Upper lobe of right lung (tissue), 1 donor: ENCODE data around the gene MRPS6. TPM values are rescaled to one million over a fixed set of nuclear protein-coding genes. Genes with fewer than 3 reads are reported as not detected.
A peak's percentile ranks its signal among the peaks of the same experiment; 100 is the strongest.

ENCODE experiments used
- ATAC-seq: fragments of 200-7000 bp; cut with Tn5 transposase; one replicate; pipeline ENCODE4 v1.9.1; 2020; ENCODE audit warnings: mild to moderate bottlenecking, moderate library complexity
- DNase-seq: peaks from one replicate; pipeline ENCODE4 v3.0.0-alpha.2; 2020
- H3K27ac ChIP-seq: fragments of 200-600 bp; one replicate; pipeline ENCODE4 v1.8.0; 2022
- H3K27me3 ChIP-seq: fragments of 200-600 bp; one replicate; pipeline ENCODE4 v1.8.0; 2022; ENCODE audit warnings: mild to moderate bottlenecking
- H3K36me3 ChIP-seq: fragments of 200-600 bp; one replicate; pipeline ENCODE4 v1.8.0; 2022
- H3K4me1 ChIP-seq: fragments of 200-600 bp; one replicate; pipeline ENCODE4 v1.8.0; 2022
- H3K4me3 ChIP-seq: fragments of 200-600 bp; one replicate; pipeline ENCODE4 v1.8.0; 2022; ENCODE audit warnings: mild to moderate bottlenecking
- H3K9me3 ChIP-seq: fragments of 200-600 bp; one replicate; pipeline ENCODE4 v1.8.0; 2022
- CTCF ChIP-seq: fragments of 200-600 bp; IDR thresholded peaks from one replicate; pipeline ENCODE4 v1.8.0; 2022; ENCODE audit warnings: antibody characterized with exemption
- intact Hi-C: fragments of 100-400 bp; cut with DNase I; formaldehyde crosslinking; loops from one replicate; pipeline ENCODE4 v1.11.0; 2022
- total RNA-seq: library from RNA; stranded (reverse); fragmentation: NEBNext Ultra II Directional; extraction: Animal tissue kit (Norgen Biotek cat#: 25700); gene quantifications from one replicate; pipeline ENCODE4 v1.2.1, GENCODE V29; 2021
- donor health status: DM: no; HTN: yes; CAD: no; lungs with severe emphysema.

MRPS6 gene
- total RNA-seq, 1 donor from 2014 or later: 57.6 TPM

DNA sequence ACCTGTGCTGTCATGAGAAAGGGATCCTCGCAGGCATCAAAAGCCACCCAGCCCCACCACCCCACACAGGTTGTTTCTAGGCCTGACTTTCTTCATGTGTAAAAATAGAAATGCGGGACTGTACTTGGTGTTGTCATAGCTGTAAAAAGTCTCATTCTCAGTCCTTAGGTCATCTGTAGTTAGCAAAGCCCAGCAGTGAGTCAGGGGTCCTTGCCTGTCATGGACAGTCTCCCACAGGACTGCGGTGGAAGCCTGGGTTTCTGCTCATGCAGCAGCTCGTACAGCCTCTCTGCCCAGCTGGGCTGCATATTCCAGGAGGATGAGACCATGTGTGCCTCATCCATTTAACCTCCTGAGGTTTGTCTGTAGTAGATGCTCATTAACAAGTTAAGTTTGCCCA lies 58.2 kb downstream of the MRPS6 start:
- Histone ChIP-seq H3K4me1 (peaks cover 32% of the 10 kb centered on the region), H3K27me3 (no peaks in the 10 kb centered on the region), H3K9me3 (no peaks in the 10 kb centered on the region), H3K36me3 (peaks cover 12% of the 10 kb centered on the region), H3K27ac (no peak overlapping the region), H3K4me3 (no peak overlapping the region)
- no peak for ATAC-seq
- no peak for TF ChIP-seq CTCF
- no peak for DNase-seq
- intact Hi-C loops: no loop called here

DNA sequence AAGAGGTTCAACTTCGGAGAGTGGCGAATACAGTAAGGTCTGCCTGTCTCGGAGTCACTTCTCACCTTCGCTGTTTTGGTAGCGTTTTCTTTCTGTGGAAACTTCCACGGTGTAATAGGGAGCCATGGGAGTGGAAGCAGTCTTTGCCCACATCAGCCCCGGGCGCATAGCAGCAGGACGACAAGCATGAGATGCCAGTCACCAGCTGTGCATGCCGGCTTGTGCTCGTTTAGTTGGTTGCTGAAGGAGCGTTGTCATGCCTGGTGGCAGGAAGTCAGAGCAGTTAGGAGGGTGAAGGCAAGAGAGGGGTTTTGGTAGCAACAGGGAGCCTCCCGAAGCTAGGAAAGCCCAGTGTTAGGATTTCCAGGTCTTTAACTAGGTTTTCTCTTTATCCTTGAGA lies 58.8 kb downstream of the MRPS6 start:
- Histone ChIP-seq H3K27me3 (no peaks in the 10 kb centered on the region), H3K36me3 (peaks cover 5% of the 10 kb centered on the region), H3K27ac (no peak overlapping the region), H3K4me3 (no peak overlapping the region), H3K4me1 (peaks cover 32% of the 10 kb centered on the region), H3K9me3 (no peaks in the 10 kb centered on the region)
- ATAC-seq (no peak), DNase-seq (no peak)
- no peak for TF ChIP-seq CTCF
- intact Hi-C loops: no loop called here

- no peak for TF ChIP-seq CTCF
- Histone ChIP-seq H3K36me3 (no peaks in the 10 kb centered on the region), H3K27me3 (no peaks in the 10 kb centered on the region), H3K4me3 (no peak overlapping the region), H3K9me3 (no peaks in the 10 kb centered on the region), H3K27ac (no peak overlapping the region), H3K4me1 (peaks cover 32% of the 10 kb centered on the region)
- ATAC-seq: no peak
- no peak for DNase-seq
- intact Hi-C loops: no loop called here
Observed at GRCh38 chr21:34132926-34133325, 59.5 kb downstream of the MRPS6 start.

DNA sequence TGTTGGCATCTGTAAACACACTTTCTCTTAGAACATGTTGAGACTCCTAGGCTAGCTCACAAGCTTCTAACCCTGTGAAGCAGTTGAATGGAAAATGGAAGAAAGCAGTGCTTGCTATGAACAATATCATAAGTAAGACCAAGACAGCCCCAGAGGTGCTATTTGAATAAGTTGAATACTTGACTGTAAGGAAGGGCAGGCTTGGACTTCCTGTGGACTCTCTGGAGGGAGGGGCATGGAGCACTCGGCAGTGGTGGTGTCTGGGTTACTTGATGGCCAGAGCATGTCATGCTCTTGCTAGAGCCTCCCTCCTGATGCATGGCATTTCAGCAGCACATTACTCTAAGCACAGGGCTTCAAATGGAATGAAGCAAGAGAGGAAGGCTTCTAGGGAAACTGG lies 60.0 kb downstream of the MRPS6 start:
- no peak for DNase-seq
- no peak overlapping the region for H3K27ac ChIP-seq
- peaks cover 31% of the 10 kb centered on the region for H3K4me1 ChIP-seq
- TF ChIP-seq CTCF: no peak
- H3K9me3 ChIP-seq: no peaks in the 10 kb centered on the region
- intact Hi-C loops: no loop called here
- no peaks in the 10 kb centered on the region for H3K27me3 ChIP-seq
- no peak for ATAC-seq
- H3K4me3 ChIP-seq: no peak overlapping the region
- H3K36me3 ChIP-seq: no peaks in the 10 kb centered on the region

DNA sequence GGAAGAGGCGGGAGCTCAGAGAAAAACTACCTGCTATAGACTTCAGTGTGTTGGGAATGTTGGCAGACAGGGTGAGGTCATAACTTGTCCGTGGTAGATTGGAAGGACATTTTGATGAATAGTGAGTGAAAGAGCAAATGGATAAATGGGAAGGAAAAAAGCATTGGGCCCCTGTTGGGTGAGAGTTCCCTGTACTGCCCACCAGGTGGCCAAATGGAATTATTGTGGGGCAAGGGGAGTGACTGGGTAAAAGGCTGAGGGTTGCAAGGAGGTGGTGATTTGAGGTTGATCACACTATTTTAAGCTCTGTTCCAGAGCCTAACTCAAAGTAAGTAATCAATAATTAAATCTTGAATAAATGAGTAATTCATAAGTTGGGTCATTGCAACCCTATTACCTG lies 60.4 kb downstream of the MRPS6 start:
- no peaks in the 10 kb centered on the region for H3K27me3 ChIP-seq
- ATAC-seq (no peak), DNase-seq (no peak)
- TF ChIP-seq CTCF: peak; percentile 28
- no peaks in the 10 kb centered on the region for H3K9me3 ChIP-seq
- intact Hi-C loops: no loop called here
- H3K4me3 ChIP-seq: no peak overlapping the region
- H3K4me1 ChIP-seq: peaks cover 27% of the 10 kb centered on the region
- no peak overlapping the region for H3K27ac ChIP-seq
- no peaks in the 10 kb centered on the region for H3K36me3 ChIP-seq

DNA sequence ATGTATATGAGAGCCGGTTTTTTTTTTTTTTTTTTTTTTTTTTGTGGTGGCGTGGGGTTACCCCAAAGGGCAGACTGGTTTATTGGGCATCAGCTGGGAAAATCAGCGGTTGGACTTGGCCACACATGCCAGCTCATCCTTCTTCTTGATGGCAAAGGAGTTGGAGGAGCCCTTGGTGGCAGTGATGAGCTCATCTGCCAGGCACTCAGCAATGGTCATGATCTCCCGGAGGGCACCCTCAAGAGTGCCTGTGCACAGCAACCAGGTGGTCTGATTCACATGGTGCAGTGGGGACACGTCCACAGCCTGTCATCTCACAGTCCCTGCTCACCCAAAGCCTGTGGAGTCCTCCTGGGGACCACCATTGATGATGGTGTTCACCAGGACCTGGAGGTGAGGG lies 62.0 kb downstream of the MRPS6 start:
- no peak for ATAC-seq
- peaks cover 14% of the 10 kb centered on the region for H3K4me1 ChIP-seq

More for the DNA sequence above, 62.0 kb downstream of the MRPS6 start:
- Histone ChIP-seq H3K4me3 (no peak overlapping the region), H3K27ac (no peak overlapping the region), H3K36me3 (no peaks in the 10 kb centered on the region), H3K27me3 (no peaks in the 10 kb centered on the region), H3K9me3 (no peaks in the 10 kb centered on the region)
- no peak for DNase-seq
- no peak for TF ChIP-seq CTCF
- intact Hi-C loops: no loop called here
